ENCODE measurements around the gene CHTF18.

The CHTF18 gene

DNA sequence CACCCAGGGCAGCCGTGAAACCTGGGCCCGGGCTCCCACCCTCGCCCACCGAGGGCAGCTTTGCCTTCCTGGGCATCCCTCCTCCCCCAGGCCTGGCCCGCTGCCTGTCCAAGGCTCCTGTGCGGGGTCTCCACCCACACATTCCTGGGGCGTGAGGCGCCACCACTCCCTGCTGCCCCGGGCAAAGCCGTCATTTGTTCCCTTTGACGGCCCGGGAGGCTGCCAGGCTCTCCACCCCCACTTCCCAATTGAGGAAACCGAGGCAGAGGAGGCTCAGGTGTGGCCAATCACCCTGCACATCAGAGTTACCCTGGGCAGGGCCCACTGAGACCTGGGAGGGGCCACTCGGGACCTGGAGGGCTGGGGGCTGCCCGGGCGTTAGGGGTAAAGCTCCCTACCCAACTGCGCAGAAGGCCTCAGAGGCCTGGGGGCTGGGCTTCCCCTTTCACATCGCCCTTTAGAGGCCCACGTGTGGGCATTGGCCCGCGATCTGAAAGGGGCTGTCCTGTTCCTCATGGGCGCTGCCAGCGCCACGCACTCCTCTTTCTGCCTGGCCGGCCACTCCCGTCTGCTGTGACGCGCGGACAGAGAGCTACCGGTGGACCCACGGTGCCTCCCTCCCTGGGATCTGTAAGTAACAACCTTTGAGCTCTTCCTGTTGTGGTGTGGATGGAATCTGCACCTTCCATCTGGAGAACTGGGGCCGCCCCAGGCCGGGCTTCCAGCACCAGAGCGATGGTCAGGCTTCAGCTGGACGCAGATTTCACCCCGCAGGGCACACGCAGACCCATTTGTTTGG lies 27.7 kb upstream of the CHTF18 start, which contains the start of gene MSLN:
MSLN (plus strand) TSS at position 190 of the 799 bp plus-strand sequence. CDS start 1,947 bp downstream, outside the sequence.
- peak; percentile 61 for DNase-seq (ENCODE audit: low spot score)

DNA sequence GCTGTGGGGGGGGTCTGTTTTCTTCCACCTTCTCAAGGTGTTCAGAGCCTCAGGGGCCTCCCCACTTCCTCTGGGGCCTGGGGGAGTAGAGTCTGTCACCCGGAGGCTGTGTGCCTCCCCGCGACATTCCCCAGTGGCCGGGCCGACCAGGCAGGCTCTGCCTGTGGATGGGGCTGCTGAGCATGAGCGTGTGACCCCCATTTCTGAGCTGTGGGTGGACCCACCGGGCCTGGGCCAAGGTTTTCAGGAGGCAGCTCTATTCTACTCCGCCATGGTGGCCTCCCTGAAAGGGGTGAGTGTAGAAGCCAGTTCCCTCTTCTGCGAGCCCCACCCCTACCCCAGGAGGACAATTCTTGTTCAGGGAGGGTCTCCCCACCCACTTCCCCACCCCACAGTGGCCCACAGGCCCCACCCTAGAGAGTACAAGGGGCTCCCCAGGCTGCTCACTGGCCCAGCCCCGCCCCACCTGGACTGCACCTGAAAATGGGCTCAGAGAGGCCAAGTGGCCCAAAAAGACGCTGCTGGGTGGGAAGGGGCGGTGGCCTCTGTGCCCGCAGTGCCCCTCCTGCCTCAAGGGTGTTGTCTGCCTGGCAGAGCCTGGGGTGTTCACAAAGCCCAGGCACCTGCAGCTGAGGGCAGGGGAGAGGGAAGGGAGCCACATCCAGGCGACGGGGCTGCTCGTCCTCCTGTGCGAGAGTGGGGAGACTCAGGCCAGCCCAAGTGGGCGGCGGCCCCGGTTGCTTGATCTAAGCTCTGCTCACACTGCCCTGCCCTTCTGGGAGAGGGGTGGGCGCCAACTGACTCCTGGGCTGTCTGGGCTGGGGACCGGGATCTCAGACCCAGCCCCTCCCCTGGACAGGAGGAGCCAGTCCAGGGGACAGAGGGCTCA lies 26.6 kb upstream of the CHTF18 start:
- DNase-seq (ENCODE audit: low spot score), result no peak

GRCh38 chr16:762595-763268 lies 25.7 kb upstream of the CHTF18 start:
- no peak for DNase-seq (ENCODE audit: low spot score)

- DNase-seq (ENCODE audit: low spot score), result no peak
These were observed 24.8 kb upstream of the CHTF18 start for GRCh38 chr16:763369-764183.

- no peak for DNase-seq (ENCODE audit: low spot score)
These were observed 24.2 kb upstream of the CHTF18 start for GRCh38 chr16:764184-764750.

GRCh38 chr16:764848-765487 lies 23.5 kb upstream of the CHTF18 start:
- no peak for DNase-seq (ENCODE audit: low spot score)

DNA sequence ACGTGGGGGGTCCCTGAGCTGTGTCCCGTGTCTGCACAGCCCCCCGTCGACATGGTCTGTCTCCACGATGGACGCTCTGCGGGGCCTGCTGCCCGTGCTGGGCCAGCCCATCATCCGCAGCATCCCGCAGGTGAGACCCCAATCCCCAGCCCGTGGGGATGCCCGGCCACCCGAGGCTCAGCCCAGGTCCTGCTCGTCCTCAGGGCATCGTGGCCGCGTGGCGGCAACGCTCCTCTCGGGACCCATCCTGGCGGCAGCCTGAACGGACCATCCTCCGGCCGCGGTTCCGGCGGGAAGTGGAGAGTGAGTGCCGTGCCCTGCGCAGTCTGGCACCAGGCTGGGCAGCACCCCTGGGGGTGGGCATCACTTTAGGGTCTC lies 22.9 kb upstream of the CHTF18 start:
- DNase-seq (ENCODE audit: low spot score), result no peak

DNA sequence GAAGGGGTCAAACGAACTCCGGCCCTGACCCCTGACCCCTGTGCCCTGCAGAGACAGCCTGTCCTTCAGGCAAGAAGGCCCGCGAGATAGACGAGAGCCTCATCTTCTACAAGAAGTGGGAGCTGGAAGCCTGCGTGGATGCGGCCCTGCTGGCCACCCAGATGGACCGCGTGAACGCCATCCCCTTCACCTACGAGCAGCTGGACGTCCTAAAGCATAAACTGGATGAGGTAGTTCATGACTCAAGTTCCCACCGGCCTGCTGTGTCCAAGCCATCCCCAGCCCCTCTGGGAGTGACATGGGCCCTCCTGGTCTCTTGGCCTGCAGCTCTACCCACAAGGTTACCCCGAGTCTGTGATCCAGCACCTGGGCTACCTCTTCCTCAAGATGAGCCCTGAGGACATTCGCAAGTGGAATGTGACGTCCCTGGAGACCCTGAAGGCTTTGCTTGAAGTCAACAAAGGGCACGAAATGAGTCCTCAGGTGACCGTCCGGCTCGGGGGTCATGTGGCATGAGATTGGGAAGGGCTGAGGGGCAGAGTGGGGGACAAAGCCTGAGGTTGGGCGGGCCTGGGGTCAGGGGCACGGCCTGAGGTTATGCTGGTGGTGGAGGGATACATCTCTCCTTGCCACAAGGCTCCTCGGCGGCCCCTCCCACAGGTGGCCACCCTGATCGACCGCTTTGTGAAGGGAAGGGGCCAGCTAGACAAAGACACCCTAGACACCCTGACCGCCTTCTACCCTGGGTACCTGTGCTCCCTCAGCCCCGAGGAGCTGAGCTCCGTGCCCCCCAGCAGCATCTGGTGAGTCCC lies 22.2 kb upstream of the CHTF18 start:
- DNase-seq (ENCODE audit: low spot score), result no peak

DNA sequence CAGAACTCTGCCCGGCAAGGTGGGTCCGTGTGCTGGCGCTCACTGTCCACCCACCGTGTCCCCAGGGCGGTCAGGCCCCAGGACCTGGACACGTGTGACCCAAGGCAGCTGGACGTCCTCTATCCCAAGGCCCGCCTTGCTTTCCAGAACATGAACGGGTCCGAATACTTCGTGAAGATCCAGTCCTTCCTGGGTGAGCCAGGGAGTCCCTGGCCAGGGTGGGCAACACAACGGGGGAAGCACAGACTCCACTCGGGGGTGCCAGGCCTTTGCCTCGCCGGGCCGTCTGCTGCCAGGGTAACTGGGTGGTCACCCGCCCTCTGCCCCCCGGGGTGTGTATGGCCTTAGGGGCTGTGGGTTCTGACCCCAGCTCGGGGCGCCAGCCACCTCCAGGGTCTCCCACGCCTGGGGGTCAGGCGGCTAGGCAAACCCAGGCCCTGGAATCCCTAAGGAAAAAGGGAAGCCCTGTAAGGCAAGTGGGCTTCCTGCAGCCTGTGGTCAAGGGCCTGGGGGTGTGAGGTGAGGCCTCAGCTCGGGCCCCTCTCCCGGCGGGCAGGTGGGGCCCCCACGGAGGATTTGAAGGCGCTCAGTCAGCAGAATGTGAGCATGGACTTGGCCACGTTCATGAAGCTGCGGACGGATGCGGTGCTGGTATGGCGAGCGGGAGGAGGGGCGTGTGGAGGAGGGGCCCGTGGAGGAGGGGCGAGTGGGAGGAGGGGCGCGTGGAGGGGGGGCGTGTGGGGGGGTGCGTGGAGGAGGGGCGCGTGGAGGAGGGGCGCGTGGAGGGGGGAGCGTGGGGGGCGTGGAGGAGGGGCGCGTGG lies 21.4 kb upstream of the CHTF18 start:
- DNase-seq (ENCODE audit: low spot score), result no peak

GRCh38 chr16:767743-768235 lies 20.6 kb upstream of the CHTF18 start:
- no peak for DNase-seq (ENCODE audit: low spot score)

DNA sequence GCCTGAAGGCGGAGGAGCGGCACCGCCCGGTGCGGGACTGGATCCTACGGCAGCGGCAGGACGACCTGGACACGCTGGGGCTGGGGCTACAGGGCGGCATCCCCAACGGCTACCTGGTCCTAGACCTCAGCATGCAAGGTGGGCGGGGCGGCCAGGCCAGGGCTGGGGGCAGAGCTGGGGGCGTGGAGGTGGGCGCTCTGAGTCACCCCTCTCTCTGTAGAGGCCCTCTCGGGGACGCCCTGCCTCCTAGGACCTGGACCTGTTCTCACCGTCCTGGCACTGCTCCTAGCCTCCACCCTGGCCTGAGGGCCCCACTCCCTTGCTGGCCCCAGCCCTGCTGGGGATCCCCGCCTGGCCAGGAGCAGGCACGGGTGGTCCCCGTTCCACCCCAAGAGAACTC lies 20.0 kb upstream of the CHTF18 start:
- no peak for DNase-seq (ENCODE audit: low spot score)

GRCh38 chr16:769184-769784 lies 19.1 kb upstream of the CHTF18 start:
- DNase-seq (ENCODE audit: low spot score), result no peak

- DNase-seq (ENCODE audit: low spot score), result no peak
These were observed 18.5 kb upstream of the CHTF18 start for GRCh38 chr16:769934-770333.

GRCh38 chr16:770411-770810 lies 18.0 kb upstream of the CHTF18 start:
- DNase-seq (ENCODE audit: low spot score), result no peak

DNA sequence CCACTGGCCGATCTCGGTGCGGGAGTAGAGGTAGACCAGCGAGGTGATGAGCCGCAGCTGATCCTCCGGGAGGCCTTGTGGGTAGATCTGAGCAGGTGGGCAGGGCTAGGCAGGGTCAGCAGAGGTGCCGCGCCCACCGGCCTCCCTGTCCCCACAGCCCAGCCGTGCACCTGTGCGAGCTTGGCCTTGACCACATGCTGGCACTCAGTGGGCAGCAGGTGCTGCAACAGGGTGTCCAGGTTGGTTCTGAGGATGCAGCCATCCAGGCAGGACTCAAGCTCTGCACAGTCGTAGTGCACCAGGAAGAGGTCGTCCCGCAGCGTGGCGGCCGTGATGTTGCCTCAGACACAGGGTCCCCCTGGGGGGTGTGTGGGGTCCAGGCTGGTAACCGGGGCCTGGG lies 15.5 kb upstream of the CHTF18 start:
- DNase-seq (ENCODE audit: low spot score), result no peak

DNA sequence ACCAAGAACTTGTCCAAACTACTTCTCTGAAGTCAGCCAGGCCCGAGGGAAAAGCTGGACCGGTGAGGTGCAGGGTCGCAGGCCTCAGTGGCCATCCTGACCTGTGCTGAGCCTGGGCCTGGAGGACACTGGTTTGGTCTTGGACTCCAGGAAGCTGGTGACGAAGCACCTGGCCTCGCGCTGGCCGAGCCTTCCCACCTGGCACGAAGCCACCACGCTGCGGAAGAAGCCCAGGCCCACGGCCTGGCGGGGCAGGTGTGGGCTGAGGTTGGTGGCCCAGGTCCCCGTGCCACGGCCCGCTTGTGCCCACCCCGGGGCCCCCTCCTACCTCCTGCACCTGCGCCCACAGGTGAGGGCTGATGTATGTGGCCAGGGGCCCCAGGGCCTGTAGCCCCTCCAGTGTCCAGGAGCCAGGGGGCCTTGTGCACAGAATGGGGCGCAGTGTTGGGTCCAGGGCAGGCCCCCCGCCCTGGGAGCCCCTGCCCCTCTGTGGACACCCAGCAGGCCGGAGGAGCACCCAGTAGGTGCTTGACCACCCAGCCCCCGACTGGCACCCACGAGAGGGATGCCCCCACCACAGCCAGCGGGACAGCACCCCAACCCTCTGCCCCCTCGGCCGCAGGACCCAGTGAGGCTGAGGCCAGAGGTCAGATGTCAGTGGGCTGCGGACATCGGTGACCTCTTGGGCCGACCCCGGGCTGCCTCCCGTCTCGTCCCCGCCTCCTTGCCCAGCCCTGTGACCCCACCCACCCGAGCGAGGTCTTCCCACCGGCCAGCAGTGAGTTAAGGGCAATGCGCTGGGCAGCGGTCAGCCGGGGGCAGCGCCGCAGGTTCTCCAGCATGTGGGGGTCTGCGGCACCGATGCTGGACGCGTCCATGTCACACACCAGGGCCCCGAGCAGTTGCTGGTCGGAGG lies 14.1 kb upstream of the CHTF18 start:
- DNase-seq (ENCODE audit: low spot score), result no peak

- DNase-seq (ENCODE audit: low spot score), result no peak
These were observed 13.1 kb upstream of the CHTF18 start for GRCh38 chr16:775236-775796.
